ENCODE measurements around the gene LCAT. TPM values are rescaled to one million over a fixed set of nuclear protein-coding genes. Genes with fewer than 3 reads are reported as not detected.

Gene LCAT
- total and polyA plus RNA-seq, 8 donors = 10.1 to 20.7 (median 17.6) TPM

DNA sequence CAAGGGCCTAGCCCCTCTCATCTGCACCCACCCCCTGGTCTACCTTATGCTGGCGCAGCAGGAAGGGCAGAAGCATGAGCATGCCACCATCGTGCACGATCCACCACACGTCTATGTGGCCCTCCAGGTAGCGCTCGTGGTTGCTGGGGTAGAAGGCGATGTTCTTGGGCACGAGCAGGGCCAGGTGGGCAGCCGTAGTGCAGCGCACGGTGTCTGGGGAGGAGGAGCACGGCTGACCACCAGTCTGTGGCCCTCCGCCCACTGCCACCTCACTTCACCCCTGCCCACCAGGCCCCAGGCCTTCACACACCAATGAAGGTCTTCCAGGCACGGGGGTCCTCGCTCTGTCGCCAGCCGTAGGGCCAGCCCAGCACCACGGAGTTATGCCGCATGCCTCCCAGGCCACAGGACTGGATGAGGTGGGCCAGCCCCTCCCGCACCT lies 2.2 kb upstream of the LCAT start:
- H3K27ac ChIP-seq = peak overlapping the region in 1 of 5 donors; percentile 76
- no peak for DNase-seq
- peaks cover 61 to 94% (median 84%) of the 10 kb centered on the region in 4 donors for H3K36me3 ChIP-seq
- H3K9me3 ChIP-seq = no peaks in the 10 kb centered on the region
- TF ChIP-seq, protein P1, sequence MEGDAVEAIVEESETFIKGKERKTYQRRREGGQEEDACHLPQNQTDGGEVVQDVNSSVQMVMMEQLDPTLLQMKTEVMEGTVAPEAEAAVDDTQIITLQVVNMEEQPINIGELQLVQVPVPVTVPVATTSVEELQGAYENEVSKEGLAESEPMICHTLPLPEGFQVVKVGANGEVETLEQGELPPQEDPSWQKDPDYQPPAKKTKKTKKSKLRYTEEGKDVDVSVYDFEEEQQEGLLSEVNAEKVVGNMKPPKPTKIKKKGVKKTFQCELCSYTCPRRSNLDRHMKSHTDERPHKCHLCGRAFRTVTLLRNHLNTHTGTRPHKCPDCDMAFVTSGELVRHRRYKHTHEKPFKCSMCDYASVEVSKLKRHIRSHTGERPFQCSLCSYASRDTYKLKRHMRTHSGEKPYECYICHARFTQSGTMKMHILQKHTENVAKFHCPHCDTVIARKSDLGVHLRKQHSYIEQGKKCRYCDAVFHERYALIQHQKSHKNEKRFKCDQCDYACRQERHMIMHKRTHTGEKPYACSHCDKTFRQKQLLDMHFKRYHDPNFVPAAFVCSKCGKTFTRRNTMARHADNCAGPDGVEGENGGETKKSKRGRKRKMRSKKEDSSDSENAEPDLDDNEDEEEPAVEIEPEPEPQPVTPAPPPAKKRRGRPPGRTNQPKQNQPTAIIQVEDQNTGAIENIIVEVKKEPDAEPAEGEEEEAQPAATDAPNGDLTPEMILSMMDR (IDR thresholded peaks at IDR 0.05) = no peak
- no peak for TF ChIP-seq POLR2A (IDR thresholded peaks at IDR 0.05)
- intact Hi-C loops (cut with DNase I; ENCODE audit: low total_unique reads) = no loop called here
- H3K27me3 ChIP-seq = no peaks in the 10 kb centered on the region
- no peak overlapping the region for H3K4me3 ChIP-seq
- peaks cover 20 to 46% (median 41%) of the 10 kb centered on the region in 4 donors for H3K4me1 ChIP-seq
- WGBS, 5 donors = 85 to 97% (median 93%) methylated on average over 9 to 20 of the region's 20 CpGs

DNA sequence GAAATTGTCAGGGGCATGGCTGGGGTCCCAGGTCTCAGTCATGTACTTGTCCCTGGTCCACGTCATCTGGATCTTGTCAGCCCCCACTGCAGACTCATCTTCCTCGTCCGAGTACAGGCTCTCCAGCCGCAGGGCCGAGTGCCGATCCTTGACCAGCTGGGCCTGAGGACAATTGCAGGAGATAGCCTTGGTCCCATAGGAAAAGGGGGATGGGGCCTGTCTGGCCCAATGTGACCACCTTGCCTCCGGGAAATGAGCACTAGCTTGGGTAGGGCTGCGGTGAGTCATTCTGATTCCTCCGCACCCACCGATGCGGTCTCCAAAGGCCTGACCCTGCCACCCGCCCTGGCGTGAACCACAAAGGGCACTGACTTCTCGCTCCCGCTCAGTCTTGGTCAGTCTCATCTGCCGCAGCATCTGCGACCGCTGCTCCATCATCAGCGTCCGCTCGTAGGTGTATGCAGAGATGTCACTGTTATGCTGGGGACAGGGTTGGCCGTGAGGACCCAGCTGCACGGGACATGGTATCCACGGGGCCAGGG lies 1.5 kb upstream of the LCAT start:
- Histone ChIP-seq H3K36me3 (peaks cover 55 to 88% (median 79%) of the 10 kb centered on the region in 4 donors), H3K4me1 (peaks cover 20 to 46% (median 41%) of the 10 kb centered on the region in 4 donors), H3K4me3 (no peak overlapping the region), H3K9me3 (no peaks in the 10 kb centered on the region), H3K27ac (peak overlapping the region in 2 of 5 donors; percentile 70 to 76), H3K27me3 (no peaks in the 10 kb centered on the region)
- 79 to 95% (median 89%) methylated on average over 12 to 24 of the region's 24 CpGs for WGBS, 5 donors
- intact Hi-C loops (cut with DNase I; ENCODE audit: low total_unique reads) = no loop called here
- TF ChIP-seq, protein P1 (IDR thresholded peaks at IDR 0.05) = no peak
- TF ChIP-seq EP300 (IDR thresholded peaks at IDR 0.05) (no peak), POLR2A (IDR thresholded peaks at IDR 0.05) (no peak)
- no peak for DNase-seq

DNA sequence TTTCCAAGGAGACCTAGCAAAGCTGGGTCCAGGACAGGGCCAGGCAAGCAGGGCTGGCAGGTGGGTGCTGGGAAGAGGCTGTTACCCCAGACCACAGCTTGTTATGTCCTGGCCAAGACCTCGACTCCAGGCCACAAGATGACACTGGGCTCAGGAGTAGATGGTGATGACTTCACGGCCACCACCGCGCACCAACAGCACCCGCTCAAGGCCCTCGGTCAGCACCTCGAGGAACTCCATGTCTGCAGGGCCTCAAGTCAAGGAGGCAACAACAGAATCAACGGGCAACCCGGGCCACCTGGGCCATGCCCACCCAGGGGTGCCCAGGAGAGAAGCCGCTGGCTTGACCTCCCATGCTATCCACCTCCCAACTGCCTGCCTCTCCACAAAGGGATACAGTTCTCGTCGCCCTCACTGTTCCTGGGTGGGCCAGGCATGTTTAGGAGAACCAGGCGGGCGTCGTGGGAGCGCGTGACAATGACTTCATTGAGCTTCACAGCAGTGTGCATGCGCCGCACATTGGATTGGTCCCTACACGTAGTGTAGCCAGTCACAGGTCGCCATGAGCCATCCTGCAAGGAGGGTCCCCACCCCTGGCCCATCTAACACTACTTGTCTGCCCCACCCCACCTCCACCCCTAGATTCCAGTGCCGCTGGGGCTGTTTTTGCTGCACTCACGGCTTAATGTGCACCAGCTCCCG lies 921 bp upstream of the LCAT start:
- Histone ChIP-seq H3K4me1 (peaks cover 25 to 52% (median 47%) of the 10 kb centered on the region in 4 donors), H3K4me3 (no peak overlapping the region), H3K9me3 (no peaks in the 10 kb centered on the region), H3K27ac (peak overlapping the region; percentile 5 to 82 (median 76)), H3K27me3 (no peaks in the 10 kb centered on the region), H3K36me3 (peaks cover 51 to 88% (median 75%) of the 10 kb centered on the region in 4 donors)
- no peak for TF ChIP-seq POLR2AphosphoS5 (IDR thresholded peaks at IDR 0.05)
- intact Hi-C loops (cut with DNase I; ENCODE audit: low total_unique reads) = no loop called here
- WGBS, 5 donors = 86 to 93% (median 92%) methylated on average over 17 to 24 of the region's 24 CpGs
- no peak for DNase-seq

DNA sequence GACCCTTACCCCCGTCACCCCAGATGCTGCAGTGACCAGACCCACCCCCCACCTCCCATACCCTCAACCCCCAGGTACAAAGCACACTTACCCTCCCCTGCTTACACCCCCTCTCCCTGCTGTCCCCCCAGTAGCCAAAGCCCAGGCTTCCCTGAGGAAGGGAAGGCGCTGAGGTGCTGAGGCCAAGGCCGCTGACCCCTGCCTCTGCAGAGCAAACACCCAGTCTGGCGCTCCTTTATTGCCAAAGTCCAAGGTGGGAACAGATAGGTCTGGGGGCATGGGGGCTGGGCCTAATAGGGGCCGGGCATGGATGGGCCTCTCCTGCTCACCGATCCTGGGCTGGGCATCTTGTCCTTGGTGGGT lies 683 bp downstream of the LCAT start:
- H3K27ac ChIP-seq = peak overlapping the region in 4 of 5 donors; percentile 70 to 82 (median 76)
- 62 to 86% (median 70%) methylated on average over 4 to 6 of the region's 6 CpGs for WGBS, 5 donors
- H3K4me3 ChIP-seq = no peak overlapping the region
- H3K4me1 ChIP-seq = peaks cover 25 to 55% (median 50%) of the 10 kb centered on the region in 4 donors
- DNase-seq = no peak
- H3K9me3 ChIP-seq = no peaks in the 10 kb centered on the region
- H3K27me3 ChIP-seq = no peaks in the 10 kb centered on the region
- intact Hi-C loops (cut with DNase I; ENCODE audit: low total_unique reads) = no loop called here
- H3K36me3 ChIP-seq = peaks cover 36 to 77% (median 61%) of the 10 kb centered on the region in 4 donors
- no peak for TF ChIP-seq POLR2A (IDR thresholded peaks at IDR 0.05)
- TF ChIP-seq POLR2AphosphoS5 (IDR thresholded peaks at IDR 0.05) = no peak
- TF ChIP-seq, protein P1 (IDR thresholded peaks at IDR 0.05) = no peak
- no peak for TF ChIP-seq EP300 (IDR thresholded peaks at IDR 0.05)

Measured in stomach (tissue), 9 donors.